RWPE2 (cell line): Measurements from ENCODE around the gene SDCCAG8.

ENCODE experiments used
- ATAC-seq: fragments of 200-7000 bp; cut with Tn5 transposase; 3 replicates; pipeline ENCODE4 v1.9.1; 2021; ENCODE audit warnings: low read depth
- DNase-seq: peaks from one replicate; pipeline ENCODE4 v3.0.0-alpha.2; 2020; ENCODE audit warnings: low spot score
- H3K27ac ChIP-seq: fragments of 450-650 bp; 2 replicates; pipeline ENCODE4 v1.5.1; 2017; ENCODE audit warnings: mild to moderate bottlenecking; ENCODE audit not compliant: poor library complexity, severe bottlenecking
- H3K27me3 ChIP-seq: fragments of 250-450 bp; sonication (Bioruptor Pico); 2 replicates; pipeline ENCODE4 v1.5.1; 2021; ENCODE audit warnings: mild to moderate bottlenecking, moderate library complexity; ENCODE audit not compliant: insufficient read depth, poor library complexity, severe bottlenecking
- H3K36me3 ChIP-seq: fragments of 250-450 bp; sonication (Bioruptor Pico); 2 replicates; pipeline ENCODE4 v1.5.1; 2020; ENCODE audit warnings: low read depth, mild to moderate bottlenecking, moderate library complexity
- H3K4me1 ChIP-seq: fragments of 250-450 bp; sonication (Bioruptor Pico); 2 replicates; pipeline ENCODE4 v1.5.1; 2021; ENCODE audit warnings: mild to moderate bottlenecking, moderate library complexity; ENCODE audit not compliant: insufficient read depth, poor library complexity, severe bottlenecking
- H3K4me3 ChIP-seq: fragments of 250-450 bp; sonication (Bioruptor Pico); 2 replicates; pipeline ENCODE4 v1.5.1; 2021; ENCODE audit warnings: mild to moderate bottlenecking, moderate library complexity; ENCODE audit not compliant: severe bottlenecking
- H3K9me3 ChIP-seq: fragments of 250-450 bp; sonication (Bioruptor Pico); 2 replicates; pipeline ENCODE4 v1.5.1; 2021; ENCODE audit warnings: mild to moderate bottlenecking, moderate library complexity; ENCODE audit not compliant: severe bottlenecking
- TF ChIP-seq, protein P1 (sequence below): fragments of 450-650 bp; IDR thresholded peaks from one replicate; pipeline ENCODE4 v1.5.1; 2017; ENCODE audit warnings: mild to moderate bottlenecking, moderate library complexity; ENCODE audit not compliant: poor library complexity, severe bottlenecking

Gene SDCCAG8

DNA sequence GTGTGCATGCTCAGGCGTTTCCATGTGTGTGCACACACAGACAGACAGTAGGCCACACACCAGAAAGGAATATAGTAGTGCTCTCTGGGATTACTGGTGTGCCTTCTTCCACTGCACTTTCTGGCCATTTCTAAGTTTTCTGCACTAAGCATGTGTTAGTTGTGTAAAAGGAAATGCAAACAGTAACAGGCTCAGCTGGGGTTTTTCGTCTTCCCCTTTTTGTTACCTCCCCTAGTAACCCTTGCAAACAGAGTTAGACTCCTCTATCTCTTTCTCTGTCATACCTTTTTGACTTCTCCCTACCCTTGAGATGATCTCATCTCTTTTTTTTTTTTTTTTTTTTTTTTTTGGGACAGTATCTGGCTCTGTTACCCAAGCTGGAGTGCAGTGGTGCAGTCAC lies 196.3 kb downstream of the SDCCAG8 start:
- no peak for ATAC-seq
- H3K36me3 ChIP-seq, result no peaks in the 10 kb centered on the region
- no peaks in the 10 kb centered on the region for H3K4me1 ChIP-seq
- no peaks in the 10 kb centered on the region for H3K27me3 ChIP-seq
- H3K27ac ChIP-seq, result no peak overlapping the region
- TF ChIP-seq, protein P1, sequence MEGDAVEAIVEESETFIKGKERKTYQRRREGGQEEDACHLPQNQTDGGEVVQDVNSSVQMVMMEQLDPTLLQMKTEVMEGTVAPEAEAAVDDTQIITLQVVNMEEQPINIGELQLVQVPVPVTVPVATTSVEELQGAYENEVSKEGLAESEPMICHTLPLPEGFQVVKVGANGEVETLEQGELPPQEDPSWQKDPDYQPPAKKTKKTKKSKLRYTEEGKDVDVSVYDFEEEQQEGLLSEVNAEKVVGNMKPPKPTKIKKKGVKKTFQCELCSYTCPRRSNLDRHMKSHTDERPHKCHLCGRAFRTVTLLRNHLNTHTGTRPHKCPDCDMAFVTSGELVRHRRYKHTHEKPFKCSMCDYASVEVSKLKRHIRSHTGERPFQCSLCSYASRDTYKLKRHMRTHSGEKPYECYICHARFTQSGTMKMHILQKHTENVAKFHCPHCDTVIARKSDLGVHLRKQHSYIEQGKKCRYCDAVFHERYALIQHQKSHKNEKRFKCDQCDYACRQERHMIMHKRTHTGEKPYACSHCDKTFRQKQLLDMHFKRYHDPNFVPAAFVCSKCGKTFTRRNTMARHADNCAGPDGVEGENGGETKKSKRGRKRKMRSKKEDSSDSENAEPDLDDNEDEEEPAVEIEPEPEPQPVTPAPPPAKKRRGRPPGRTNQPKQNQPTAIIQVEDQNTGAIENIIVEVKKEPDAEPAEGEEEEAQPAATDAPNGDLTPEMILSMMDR, result no peak
- no peak overlapping the region for H3K4me3 ChIP-seq
- no peaks in the 10 kb centered on the region for H3K9me3 ChIP-seq
- DNase-seq, result no peak

DNA sequence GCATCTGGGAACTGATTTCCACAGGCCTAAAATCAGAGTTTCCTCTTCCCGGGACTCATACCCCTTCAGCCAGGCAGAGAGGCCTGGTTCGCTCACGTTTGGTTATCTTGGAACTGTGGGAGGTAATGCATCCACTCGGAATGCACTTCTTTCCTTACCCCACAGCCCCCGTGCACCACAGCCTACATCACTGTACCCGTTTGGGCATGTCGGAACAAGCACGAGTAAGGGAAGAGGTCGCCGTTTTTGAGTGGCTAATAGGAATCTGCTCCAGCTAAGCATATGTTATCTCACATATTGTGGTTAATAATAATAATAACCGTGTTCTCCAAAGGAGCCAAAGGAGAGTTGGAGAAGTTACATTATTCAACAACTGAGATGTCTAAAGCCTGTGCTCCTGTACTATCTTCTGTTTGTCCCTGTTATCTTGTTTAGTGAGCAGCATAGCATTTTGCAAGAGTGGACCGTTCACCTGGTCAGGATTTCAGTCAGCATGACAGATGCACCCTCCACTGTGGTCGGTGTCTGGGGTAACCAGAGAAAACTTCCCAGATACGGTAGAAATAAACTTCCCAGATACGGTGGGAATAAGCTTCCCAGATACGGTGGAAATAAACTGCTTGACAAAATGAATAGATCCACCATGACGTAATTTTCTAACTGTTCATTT lies 198.6 kb downstream of the SDCCAG8 start:
- H3K4me1 ChIP-seq, result no peaks in the 10 kb centered on the region
- no peaks in the 10 kb centered on the region for H3K36me3 ChIP-seq
- no peaks in the 10 kb centered on the region for H3K27me3 ChIP-seq
- no peak overlapping the region for H3K27ac ChIP-seq
- ATAC-seq (no peak), DNase-seq (no peak)
- H3K9me3 ChIP-seq, result no peaks in the 10 kb centered on the region
- TF ChIP-seq, protein P1, result no peak
- H3K4me3 ChIP-seq, result no peak overlapping the region

DNA sequence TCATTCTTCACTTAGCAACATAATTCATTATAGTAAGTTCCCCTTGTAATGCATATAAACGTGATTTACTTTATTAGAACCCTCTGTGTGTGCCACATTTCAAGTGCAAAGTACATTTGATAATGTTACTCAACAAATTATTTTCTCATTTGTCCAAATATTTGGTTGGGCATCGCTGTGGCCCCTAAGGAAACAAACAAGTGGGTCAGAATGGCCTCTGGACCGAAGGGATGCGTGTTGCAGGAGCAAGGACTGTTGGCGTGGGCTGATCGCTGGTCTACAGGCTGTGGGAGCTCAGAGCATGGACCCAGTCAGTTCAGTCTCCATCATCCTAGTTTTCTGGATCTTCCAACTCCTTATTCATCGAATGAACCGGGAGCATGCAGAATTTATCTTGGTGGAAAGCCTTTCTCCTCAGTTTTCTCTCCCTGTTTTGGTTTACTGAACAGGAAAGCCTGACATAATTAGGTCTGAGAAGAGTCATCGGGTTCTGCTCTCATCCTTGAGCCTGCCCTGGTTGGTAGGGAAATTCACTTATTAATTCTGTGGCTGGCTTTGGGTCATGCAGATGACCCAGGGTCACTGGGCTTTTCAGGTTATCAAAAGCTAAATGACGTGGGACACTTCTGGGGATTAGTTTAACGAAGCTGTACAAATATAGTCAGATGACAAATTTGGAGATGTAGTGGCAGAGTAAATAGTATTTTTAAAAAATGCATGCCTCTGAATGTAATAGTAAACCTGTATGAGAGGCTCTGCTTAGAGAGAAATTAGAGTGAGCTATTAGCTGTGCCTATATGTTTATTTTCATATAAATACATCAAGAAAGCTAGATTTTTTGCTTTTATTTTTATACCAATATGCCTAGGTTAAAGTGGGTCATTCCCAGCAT lies 200.2 kb downstream of the SDCCAG8 start:
- no peaks in the 10 kb centered on the region for H3K9me3 ChIP-seq
- ATAC-seq, result no peak
- no peak overlapping the region for H3K27ac ChIP-seq
- no peak overlapping the region for H3K4me3 ChIP-seq
- no peaks in the 10 kb centered on the region for H3K36me3 ChIP-seq
- H3K4me1 ChIP-seq, result no peaks in the 10 kb centered on the region
- DNase-seq, result no peak
- TF ChIP-seq, protein P1, result no peak
- H3K27me3 ChIP-seq, result no peaks in the 10 kb centered on the region

DNA sequence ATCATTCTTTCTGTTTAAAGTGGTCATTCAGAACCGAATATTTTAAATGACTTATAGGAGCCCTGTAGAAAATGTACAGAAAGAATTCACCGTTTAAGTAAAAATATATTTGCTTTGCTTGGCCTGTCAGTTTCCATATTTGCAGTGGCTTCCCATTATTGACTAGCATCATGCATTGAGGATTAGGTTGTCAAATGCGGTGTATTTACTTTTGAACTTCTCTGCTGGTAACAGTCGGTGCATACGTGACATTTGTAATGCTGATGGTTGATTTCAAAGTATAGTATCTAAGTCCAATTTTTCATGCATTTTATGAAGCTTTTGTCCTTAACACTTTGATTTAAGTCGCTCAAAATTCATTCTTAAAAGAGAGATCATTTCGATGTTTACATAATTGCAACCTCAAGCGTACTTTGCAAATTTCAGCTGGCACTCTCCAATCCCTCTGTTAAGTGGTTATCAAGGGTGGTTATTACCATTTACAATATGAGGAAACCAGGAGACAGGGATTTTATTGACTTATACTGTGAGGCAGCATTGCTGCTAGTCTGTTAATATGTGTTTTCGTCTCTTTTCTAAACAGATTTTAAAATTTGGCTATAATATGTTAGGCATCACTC lies 201.6 kb downstream of the SDCCAG8 start:
- H3K27me3 ChIP-seq, result no peaks in the 10 kb centered on the region
- no peaks in the 10 kb centered on the region for H3K4me1 ChIP-seq
- ATAC-seq (no peak), DNase-seq (no peak)
- no peaks in the 10 kb centered on the region for H3K36me3 ChIP-seq
- H3K4me3 ChIP-seq, result no peak overlapping the region
- TF ChIP-seq, protein P1, result no peak
- H3K27ac ChIP-seq, result no peak overlapping the region
- no peaks in the 10 kb centered on the region for H3K9me3 ChIP-seq
